Mesendoderm (in vitro differentiated cells): ENCODE results near the gene LOXHD1. TPM values are rescaled to one million over a fixed set of nuclear protein-coding genes. Genes with fewer than 3 reads are reported as not detected.

ENCODE experiments used
- DNase-seq: peaks from one replicate; pipeline ENCODE4 v3.0.0; 2013
- H2AK5ac ChIP-seq: 2 replicates; pipeline ENCODE4 v1.6.1; 2013; ENCODE audit warnings: low read length, inconsistent platforms
- H2BK120ac ChIP-seq: 2 replicates; pipeline ENCODE4 v1.6.1; 2013; ENCODE audit warnings: low read depth, mild to moderate bottlenecking, low read length, moderate library complexity, mixed read lengths
- H2BK15ac ChIP-seq: replicated peaks from 2 replicates; pipeline ENCODE4 v1.6.1; 2013; ENCODE audit warnings: low read depth, mild to moderate bottlenecking, moderate library complexity
- H2BK5ac ChIP-seq: 2 replicates; pipeline ENCODE4 v1.6.1; 2013; ENCODE audit warnings: low read length, inconsistent platforms
- H3K18ac ChIP-seq: 2 replicates; pipeline ENCODE4 v1.6.1; 2013; ENCODE audit warnings: mild to moderate bottlenecking, low read length, mixed read lengths
- H3K23ac ChIP-seq: one replicate; pipeline ENCODE4 v1.6.1; 2013; ENCODE audit warnings: low read length
- H3K27ac ChIP-seq: 2 replicates; pipeline ENCODE4 v1.5.1; 2013; ENCODE audit warnings: low read depth, mild to moderate bottlenecking, inconsistent platforms, low read length, moderate library complexity
- H3K27me3 ChIP-seq: 2 replicates; pipeline ENCODE4 v1.6.1; 2013; ENCODE audit warnings: low read length, control low read depth, mild to moderate bottlenecking, inconsistent platforms; ENCODE audit not compliant: insufficient read depth, poor library complexity
- H3K36me3 ChIP-seq: 2 replicates; pipeline ENCODE4 v1.6.1; 2013; ENCODE audit warnings: low read length, inconsistent platforms; ENCODE audit not compliant: control insufficient read depth, insufficient read depth
- H3K4ac ChIP-seq: one replicate; pipeline ENCODE4 v1.6.1; 2013; ENCODE audit warnings: low read depth, mild to moderate bottlenecking, low read length, moderate library complexity
- H3K4me1 ChIP-seq: 2 replicates; pipeline ENCODE4 v1.6.1; 2013; ENCODE audit warnings: low read depth, low read length, inconsistent platforms; ENCODE audit not compliant: control insufficient read depth
- H3K4me2 ChIP-seq: 2 replicates; pipeline ENCODE4 v1.6.1; 2013; ENCODE audit warnings: low read length
- H3K4me3 ChIP-seq: 2 replicates; pipeline ENCODE4 v1.5.1; 2013; ENCODE audit warnings: mild to moderate bottlenecking, low read length
- H3K56ac ChIP-seq: one replicate; pipeline ENCODE4 v1.6.1; 2013; ENCODE audit warnings: low read length
- H3K79me1 ChIP-seq: 2 replicates; pipeline ENCODE4 v1.6.1; 2013; ENCODE audit warnings: low read length, inconsistent platforms
- H3K79me2 ChIP-seq: 2 replicates; pipeline ENCODE4 v1.6.1; 2013; ENCODE audit warnings: mild to moderate bottlenecking, low read length; ENCODE audit not compliant: control insufficient read depth, insufficient read depth
- H3K9ac ChIP-seq: 2 replicates; pipeline ENCODE4 v1.6.1; 2013; ENCODE audit warnings: low read length, inconsistent platforms
- H4K5ac ChIP-seq: one replicate; pipeline ENCODE4 v1.6.1; 2013; ENCODE audit warnings: low read length
- H4K8ac ChIP-seq: one replicate; pipeline ENCODE4 v1.6.1; 2013; ENCODE audit warnings: low read depth, mild to moderate bottlenecking, control low read depth, low read length, moderate library complexity
- WGBS: extraction: QIAGEN DNeasy Blood & Tissue Kit; methylation state at CpG from one replicate; pipeline ENCODE4 v1.1.7; 2013; ENCODE audit warnings: low lambda C conversion rate, missing lambda C conversion rate; ENCODE audit not compliant: insufficient coverage; ENCODE audit errors: extremely low coverage; 5-methylcytosine and 5-hydroxymethylcytosine counted together
- polyA plus RNA-seq, 2 experiments: library from polyadenylated mRNA; stranded (reverse); fragments of 200-250 nt; gene quantifications; one replicate each; pipeline ENCODE4 v1.2.3, GENCODE V29; 2013

Gene LOXHD1, protein sequence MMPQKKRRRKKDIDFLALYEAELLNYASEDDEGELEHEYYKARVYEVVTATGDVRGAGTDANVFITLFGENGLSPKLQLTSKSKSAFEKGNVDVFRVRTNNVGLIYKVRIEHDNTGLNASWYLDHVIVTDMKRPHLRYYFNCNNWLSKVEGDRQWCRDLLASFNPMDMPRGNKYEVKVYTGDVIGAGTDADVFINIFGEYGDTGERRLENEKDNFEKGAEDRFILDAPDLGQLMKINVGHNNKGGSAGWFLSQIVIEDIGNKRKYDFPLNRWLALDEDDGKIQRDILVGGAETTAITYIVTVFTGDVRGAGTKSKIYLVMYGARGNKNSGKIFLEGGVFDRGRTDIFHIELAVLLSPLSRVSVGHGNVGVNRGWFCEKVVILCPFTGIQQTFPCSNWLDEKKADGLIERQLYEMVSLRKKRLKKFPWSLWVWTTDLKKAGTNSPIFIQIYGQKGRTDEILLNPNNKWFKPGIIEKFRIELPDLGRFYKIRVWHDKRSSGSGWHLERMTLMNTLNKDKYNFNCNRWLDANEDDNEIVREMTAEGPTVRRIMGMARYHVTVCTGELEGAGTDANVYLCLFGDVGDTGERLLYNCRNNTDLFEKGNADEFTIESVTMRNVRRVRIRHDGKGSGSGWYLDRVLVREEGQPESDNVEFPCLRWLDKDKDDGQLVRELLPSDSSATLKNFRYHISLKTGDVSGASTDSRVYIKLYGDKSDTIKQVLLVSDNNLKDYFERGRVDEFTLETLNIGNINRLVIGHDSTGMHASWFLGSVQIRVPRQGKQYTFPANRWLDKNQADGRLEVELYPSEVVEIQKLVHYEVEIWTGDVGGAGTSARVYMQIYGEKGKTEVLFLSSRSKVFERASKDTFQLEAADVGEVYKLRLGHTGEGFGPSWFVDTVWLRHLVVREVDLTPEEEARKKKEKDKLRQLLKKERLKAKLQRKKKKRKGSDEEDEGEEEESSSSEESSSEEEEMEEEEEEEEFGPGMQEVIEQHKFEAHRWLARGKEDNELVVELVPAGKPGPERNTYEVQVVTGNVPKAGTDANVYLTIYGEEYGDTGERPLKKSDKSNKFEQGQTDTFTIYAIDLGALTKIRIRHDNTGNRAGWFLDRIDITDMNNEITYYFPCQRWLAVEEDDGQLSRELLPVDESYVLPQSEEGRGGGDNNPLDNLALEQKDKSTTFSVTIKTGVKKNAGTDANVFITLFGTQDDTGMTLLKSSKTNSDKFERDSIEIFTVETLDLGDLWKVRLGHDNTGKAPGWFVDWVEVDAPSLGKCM (N-terminal part only)
- polyA plus RNA-seq (2013, experiment 1 of 2), result 0.06 TPM
- 0.06 TPM for polyA plus RNA-seq (2013, experiment 2 of 2)

DNA sequence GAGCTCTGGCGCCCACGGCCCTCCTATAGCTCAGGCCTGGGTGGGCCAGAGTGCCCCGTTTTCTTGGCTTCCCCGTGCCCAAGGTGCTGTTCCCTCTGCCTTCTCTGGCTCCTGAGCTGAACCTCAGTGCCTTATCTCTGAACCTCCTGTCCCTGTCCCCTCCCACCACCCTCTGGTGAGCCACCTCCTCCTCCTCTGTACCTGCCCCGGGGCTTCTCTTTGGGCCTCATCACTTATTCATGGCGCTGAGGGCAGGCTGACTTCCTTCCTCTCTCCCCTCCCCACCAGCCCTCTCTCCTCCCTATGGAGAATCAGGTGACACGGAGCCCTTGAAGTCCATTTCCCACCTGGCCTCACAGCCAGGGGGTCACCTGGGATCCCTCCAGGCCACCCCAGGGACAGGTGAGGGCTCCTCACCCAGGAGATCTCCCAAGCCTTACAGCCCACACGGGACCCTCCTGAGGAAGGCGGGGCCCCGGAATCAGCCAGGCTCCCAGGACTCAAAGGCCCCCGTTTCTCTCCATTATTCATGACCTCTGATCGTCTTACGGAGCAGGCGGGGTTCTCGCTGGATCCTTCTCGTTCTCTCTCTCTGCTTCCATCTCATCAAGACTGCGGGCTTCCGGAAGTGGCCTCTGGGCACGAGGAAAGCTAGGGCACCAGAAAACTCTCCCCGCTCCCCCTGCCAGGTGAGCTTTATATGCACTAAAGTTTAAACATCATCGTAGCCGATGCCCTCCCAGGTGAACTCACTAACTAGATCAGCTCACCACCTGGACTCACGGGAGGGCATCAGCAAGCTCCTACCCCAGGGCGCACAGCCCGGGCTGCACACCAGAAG lies at the start of gene LOXHD1:
LOXHD1 (minus strand) TSS at position 106 of the 841 bp plus-strand sequence. CDS start 187 bp downstream, outside the sequence.
- H3K79me1 ChIP-seq, result no peaks in the 10 kb centered on the region
- H2BK15ac ChIP-seq, result no peak within 1 kb of the TSS
- no peak within 1 kb of the TSS for H3K23ac ChIP-seq
- no peaks in the 10 kb centered on the region for H3K79me2 ChIP-seq
- no peaks in the 10 kb centered on the region for H3K27me3 ChIP-seq
- H3K4me2 ChIP-seq, result no peak within 1 kb of the TSS
- no peak within 1 kb of the TSS for H4K8ac ChIP-seq
- H3K4me3 ChIP-seq, result no peak within 1 kb of the TSS
- no peaks in the 10 kb centered on the region for H3K36me3 ChIP-seq
- H4K5ac ChIP-seq, result no peak within 1 kb of the TSS
- no peak within 1 kb of the TSS for H3K4ac ChIP-seq
- H3K27ac ChIP-seq, result no peak within 1 kb of the TSS
- peak; percentile 70 for DNase-seq
- no CpG with 5 or more reads among the region's 25 CpGs for WGBS
- H2AK5ac ChIP-seq, result no peak within 1 kb of the TSS
- H3K18ac ChIP-seq, result no peak within 1 kb of the TSS
- no peaks in the 10 kb centered on the region for H3K4me1 ChIP-seq
- peak within 1 kb of the TSS; percentile 17 for H3K9ac ChIP-seq
- peak within 1 kb of the TSS; percentile 65 for H3K56ac ChIP-seq
- no peak within 1 kb of the TSS for H2BK120ac ChIP-seq
- H2BK5ac ChIP-seq, result no peak within 1 kb of the TSS

GRCh38 chr18:46705521-46705920 lies 48.5 kb upstream of the LOXHD1 start:
- no peak overlapping the region for H2BK15ac ChIP-seq
- no peak overlapping the region for H3K4ac ChIP-seq
- H3K18ac ChIP-seq, result no peak overlapping the region
- DNase-seq, result peak; percentile 57
- no peak overlapping the region for H4K5ac ChIP-seq
- no peak overlapping the region for H3K56ac ChIP-seq
- no CpG with 5 or more reads among the region's 5 CpGs for whole genome bisulfite sequencing
- no peak overlapping the region for H2BK5ac ChIP-seq
- no peaks in the 10 kb centered on the region for H3K79me1 ChIP-seq
- H4K8ac ChIP-seq, result no peak overlapping the region
- no peak overlapping the region for H3K9ac ChIP-seq
- H3K79me2 ChIP-seq, result no peaks in the 10 kb centered on the region
- H3K4me1 ChIP-seq, result peaks cover 5% of the 10 kb centered on the region
- no peaks in the 10 kb centered on the region for H3K27me3 ChIP-seq
- no peak overlapping the region for H3K27ac ChIP-seq
- no peak overlapping the region for H3K23ac ChIP-seq
- no peaks in the 10 kb centered on the region for H3K36me3 ChIP-seq
- H3K4me3 ChIP-seq, result no peak overlapping the region
- H2BK120ac ChIP-seq, result no peak overlapping the region
- H3K4me2 ChIP-seq, result no peak overlapping the region
- no peak overlapping the region for H2AK5ac ChIP-seq

- Histone ChIP-seq H3K56ac (no peak overlapping the region), H3K79me1 (no peaks in the 10 kb centered on the region), H2BK120ac (no peak overlapping the region), H3K4me3 (no peak overlapping the region), H3K36me3 (no peaks in the 10 kb centered on the region), H3K23ac (no peak overlapping the region), H3K4me2 (no peak overlapping the region), H3K4me1 (peaks cover 5% of the 10 kb centered on the region), H3K18ac (no peak overlapping the region), H3K27me3 (no peaks in the 10 kb centered on the region), H2BK15ac (no peak overlapping the region), H4K8ac (no peak overlapping the region), H3K9ac (no peak overlapping the region), H3K27ac (no peak overlapping the region), H2AK5ac (no peak overlapping the region), H3K4ac (no peak overlapping the region), H2BK5ac (no peak overlapping the region), H3K79me2 (no peaks in the 10 kb centered on the region), H4K5ac (no peak overlapping the region)
- no CpG with 5 or more reads among the region's 4 CpGs for WGBS
- no peak for DNase-seq
These were observed 47.8 kb upstream of the LOXHD1 start for GRCh38 chr18:46704816-46705215.

- no peak overlapping the region for H3K18ac ChIP-seq
- no peak overlapping the region for H2BK120ac ChIP-seq
- H3K27me3 ChIP-seq, result no peaks in the 10 kb centered on the region
- no peak overlapping the region for H3K27ac ChIP-seq
- H3K4ac ChIP-seq, result no peak overlapping the region
- no peak overlapping the region for H2BK15ac ChIP-seq
- H2BK5ac ChIP-seq, result no peak overlapping the region
- no peak overlapping the region for H3K56ac ChIP-seq
- no peak overlapping the region for H3K4me2 ChIP-seq
- H3K23ac ChIP-seq, result no peak overlapping the region
- no peak overlapping the region for H2AK5ac ChIP-seq
- H3K79me1 ChIP-seq, result no peaks in the 10 kb centered on the region
- no peak overlapping the region for H4K5ac ChIP-seq
- no peak overlapping the region for H3K4me3 ChIP-seq
- H3K79me2 ChIP-seq, result no peaks in the 10 kb centered on the region
- no peak overlapping the region for H4K8ac ChIP-seq
- H3K36me3 ChIP-seq, result no peaks in the 10 kb centered on the region
- H3K4me1 ChIP-seq, result peaks cover 5% of the 10 kb centered on the region
- WGBS, result no CpG with 5 or more reads among the region's 7 CpGs
- DNase-seq, result no peak
- no peak overlapping the region for H3K9ac ChIP-seq
These were observed 47.2 kb upstream of the LOXHD1 start for GRCh38 chr18:46704189-46704588.

DNA sequence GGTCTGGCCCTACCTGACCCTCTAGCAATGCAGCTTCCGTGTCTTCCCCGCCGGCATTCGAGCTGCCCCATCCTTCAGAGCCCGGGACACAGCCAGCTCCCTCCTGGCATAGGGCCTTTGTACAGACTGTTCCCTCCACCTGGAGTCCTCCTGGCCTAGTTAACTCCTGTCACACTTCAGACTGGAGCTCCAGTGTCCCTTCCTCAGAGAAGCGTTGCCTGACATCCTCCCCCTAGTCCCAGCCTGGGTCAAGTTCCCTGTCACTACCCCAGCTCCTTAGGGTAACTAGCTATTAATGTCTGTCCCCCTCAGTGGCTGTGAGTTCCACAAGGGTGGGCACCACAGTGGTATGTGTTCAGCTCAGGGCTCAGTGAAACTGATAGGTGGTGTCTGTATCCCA lies 45.5 kb upstream of the LOXHD1 start:
- Histone ChIP-seq H3K23ac (no peak overlapping the region), H3K4me3 (no peak overlapping the region), H3K27me3 (no peaks in the 10 kb centered on the region), H3K36me3 (no peaks in the 10 kb centered on the region), H3K9ac (no peak overlapping the region), H4K8ac (no peak overlapping the region), H3K4ac (no peak overlapping the region), H2AK5ac (no peak overlapping the region), H2BK5ac (no peak overlapping the region), H2BK120ac (no peak overlapping the region), H3K27ac (no peak overlapping the region), H2BK15ac (no peak overlapping the region), H4K5ac (no peak overlapping the region), H3K56ac (no peak overlapping the region), H3K4me1 (peaks cover 5% of the 10 kb centered on the region), H3K18ac (no peak overlapping the region), H3K79me2 (no peaks in the 10 kb centered on the region), H3K79me1 (no peaks in the 10 kb centered on the region), H3K4me2 (no peak overlapping the region)
- DNase-seq, result no peak
- WGBS, result no CpG with 5 or more reads among the region's 6 CpGs
